ENCODE data around the gene HIP1R.

- TF ChIP-seq CTCF (IDR thresholded peaks at IDR 0.05 in 8 of 11, conservative IDR thresholded peaks at IDR 0.05 in 3 of 11), result peak in 8 of 11 experiments; percentile 9 to 57 (median 42)
- no peak for TF ChIP-seq POLR2A (IDR thresholded peaks at IDR 0.05)
Measured at GRCh38 chr12:122867691-122868461, 32.6 kb downstream of the HIP1R start.
